Peyer's patch (tissue), 4 donors: ENCODE results near the gene THRA.

Experiments used
- CTCF ChIP-seq, 6 experiments: fragments of 450-650 bp in 4 of 6; fragments of 200-600 bp in 2 of 6; sonication (generic) in 1 of 6; IDR thresholded peaks; one replicate each; pipeline ENCODE4 v1.5.1; 2017 to 2019; ENCODE audit warnings: antibody characterized with exemption in 6 of 6, mild to moderate bottlenecking in 3 of 6, moderate library complexity in 1 of 6
- POLR2A ChIP-seq, 2 donors: fragments of 450-650 bp; IDR thresholded peaks; one replicate each; pipeline ENCODE4 v1.5.1; 2017; ENCODE audit warnings: antibody characterized with exemption in 2 of 2, mild to moderate bottlenecking in 2 of 2, moderate library complexity in 2 of 2

- TF ChIP-seq CTCF (IDR thresholded peaks at IDR 0.05) (no peak), POLR2A (IDR thresholded peaks at IDR 0.05) (no peak)
These were observed 48.3 kb upstream of the THRA start for GRCh38 chr17:40014375-40014980.
